Upper lobe of left lung (tissue), 6 donors: Measurements from ENCODE around the gene SIL1. TPM values are rescaled to one million over a fixed set of nuclear protein-coding genes. Genes with fewer than 3 reads are reported as not detected.

Experiments used
- ATAC-seq, 2 donors: fragments of 200-7000 bp; cut with Tn5 transposase; one replicate each; pipeline ENCODE4 v1.9.1; 2022; ENCODE audit warnings: mild to moderate bottlenecking in 2 of 2, moderate library complexity in 2 of 2; ENCODE audit not compliant: low FRiP score in 2 of 2
- DNase-seq, 2 donors: peaks; one replicate each; pipeline ENCODE4 v3.0.0-alpha.2; 2019 to 2020
- H3K27ac ChIP-seq, 4 donors: fragments of 200-600 bp; sonication (generic); one replicate each; pipeline ENCODE4 v1.5.1; 2016 to 2019
- H3K27me3 ChIP-seq, 4 donors: fragments of 200-600 bp; sonication (generic); one replicate each; pipeline ENCODE4 v1.5.1; 2017 to 2019
- H3K36me3 ChIP-seq, 4 donors: fragments of 200-600 bp; sonication (generic); one replicate each; pipeline ENCODE4 v1.5.1; 2016 to 2019
- H3K4me1 ChIP-seq, 4 donors: fragments of 200-600 bp; sonication (generic); one replicate each; pipeline ENCODE4 v1.5.1; 2018 to 2019
- H3K4me3 ChIP-seq, 4 donors: fragments of 200-600 bp; sonication (generic); one replicate each; pipeline ENCODE4 v1.5.1; 2017 to 2019; ENCODE audit warnings: mild to moderate bottlenecking in 2 of 4, moderate library complexity in 1 of 4
- H3K9me3 ChIP-seq, 4 donors: fragments of 200-600 bp; sonication (generic); one replicate each; pipeline ENCODE4 v1.5.1; 2018 to 2019
- CTCF ChIP-seq, 6 experiments: fragments of 450-650 bp in 4 of 6; fragments of 200-600 bp in 2 of 6; sonication (generic) in 2 of 6; IDR thresholded peaks; one replicate each; pipeline ENCODE4 v1.5.1; 2016 to 2019; ENCODE audit warnings: antibody characterized with exemption in 6 of 6
- EP300 ChIP-seq, 4 donors: sonication (generic); formaldehyde crosslinking; IDR thresholded peaks; one replicate each; pipeline ENCODE4 v1.5.1; 2017; ENCODE audit warnings: antibody characterized with exemption in 4 of 4, control low read depth in 2 of 4
- POLR2A ChIP-seq, 4 donors: fragments of 450-650 bp; IDR thresholded peaks; one replicate each; pipeline ENCODE4 v1.5.1; 2016 to 2017; ENCODE audit warnings: antibody characterized with exemption in 4 of 4, mild to moderate bottlenecking in 2 of 4
- POLR2AphosphoS5 ChIP-seq, 2 donors: sonication (generic); formaldehyde crosslinking; IDR thresholded peaks; one replicate each; pipeline ENCODE4 v1.5.1; 2017; ENCODE audit warnings: antibody characterized with exemption in 2 of 2
- WGBS, 2 donors: methylation state at CpG; one replicate each; pipeline ENCODE4 v1.1.5; 2017 to 2018; 5-methylcytosine and 5-hydroxymethylcytosine counted together
- total RNA-seq, 6 donors: library from RNA; depleted of rRNA in 4 of 6; stranded (reverse); fragments of >200 nt in 4 of 6; gene quantifications; one replicate each; pipeline versions ENCODE4 v1.1.0 to v1.2.1, GENCODE V29; 2016 to 2021
- donor health status: DM: no; HTN: no; CAD: no; lungs with moderate emphysema.
- donor health status: DM: no; HTN: yes; CAD: no; lungs with severe emphysema.

The SIL1 gene
- total RNA-seq, 6 donors from 2014 or later, result 30.2 to 83.8 (median 51.2) TPM

- WGBS, 2 donors, result 78 to 91% methylated on average over 1 to 6 of the region's 6 CpGs
- H3K4me3 ChIP-seq, result no peak overlapping the region
- peaks cover 0 to 3% (median 0%) of the 10 kb centered on the region in 4 donors for H3K4me1 ChIP-seq
- no peaks in the 10 kb centered on the region for H3K36me3 ChIP-seq
- H3K9me3 ChIP-seq, result no peaks in the 10 kb centered on the region
- peak in 1 of 2 donors; percentile 38 for ATAC-seq
- TF ChIP-seq CTCF (IDR thresholded peaks at IDR 0.05) (no peak), EP300 (IDR thresholded peaks at IDR 0.05) (no peak), POLR2A (IDR thresholded peaks at IDR 0.05) (no peak), POLR2AphosphoS5 (IDR thresholded peaks at IDR 0.05) (no peak)
- DNase-seq, result no peak
- H3K27me3 ChIP-seq, result no peaks in the 10 kb centered on the region
- no peak overlapping the region for H3K27ac ChIP-seq
These were observed 212.5 kb downstream of the SIL1 start for GRCh38 chr5:138985683-138986082.

- no peak overlapping the region for H3K4me3 ChIP-seq
- 70 to 74% methylated on average over 4 of the region's 4 CpGs for WGBS, 2 donors
- H3K27me3 ChIP-seq, result no peaks in the 10 kb centered on the region
- H3K4me1 ChIP-seq, result peaks cover 0 to 3% (median 0%) of the 10 kb centered on the region in 4 donors
- DNase-seq (no peak), ATAC-seq (no peak)
- H3K36me3 ChIP-seq, result no peaks in the 10 kb centered on the region
- no peaks in the 10 kb centered on the region for H3K9me3 ChIP-seq
- TF ChIP-seq POLR2A (IDR thresholded peaks at IDR 0.05) (no peak), POLR2AphosphoS5 (IDR thresholded peaks at IDR 0.05) (no peak), CTCF (IDR thresholded peaks at IDR 0.05) (no peak), EP300 (IDR thresholded peaks at IDR 0.05) (no peak)
- H3K27ac ChIP-seq, result no peak overlapping the region
These were observed 212.9 kb downstream of the SIL1 start for GRCh38 chr5:138985256-138985655.

- no peak for ATAC-seq
- H3K4me1 ChIP-seq, result peaks cover 0 to 3% (median 0%) of the 10 kb centered on the region in 4 donors
- DNase-seq, result no peak
- no peak for TF ChIP-seq EP300 (IDR thresholded peaks at IDR 0.05)
- no peak for TF ChIP-seq CTCF (IDR thresholded peaks at IDR 0.05)
- no peak for TF ChIP-seq POLR2AphosphoS5 (IDR thresholded peaks at IDR 0.05)
- no peak for TF ChIP-seq POLR2A (IDR thresholded peaks at IDR 0.05)
- no peaks in the 10 kb centered on the region for H3K9me3 ChIP-seq
- H3K4me3 ChIP-seq, result no peak overlapping the region
- WGBS, 2 donors, result 87 to 92% methylated on average over 2 of the region's 2 CpGs
- no peaks in the 10 kb centered on the region for H3K27me3 ChIP-seq
- H3K27ac ChIP-seq, result no peak overlapping the region
- no peaks in the 10 kb centered on the region for H3K36me3 ChIP-seq
These were observed 214.2 kb downstream of the SIL1 start for GRCh38 chr5:138983984-138984383.

GRCh38 chr5:138981586-138981985 lies 216.6 kb downstream of the SIL1 start:
- H3K27ac ChIP-seq, result no peak overlapping the region
- no peak for TF ChIP-seq POLR2AphosphoS5 (IDR thresholded peaks at IDR 0.05)
- no peak for TF ChIP-seq CTCF (IDR thresholded peaks at IDR 0.05)
- TF ChIP-seq EP300 (IDR thresholded peaks at IDR 0.05), result no peak
- TF ChIP-seq POLR2A (IDR thresholded peaks at IDR 0.05), result no peak
- no peaks in the 10 kb centered on the region for H3K36me3 ChIP-seq
- no peaks in the 10 kb centered on the region for H3K27me3 ChIP-seq
- H3K4me1 ChIP-seq, result peaks cover 0 to 3% (median 0%) of the 10 kb centered on the region in 4 donors
- H3K4me3 ChIP-seq, result no peak overlapping the region
- no peak for DNase-seq
- 79 to 83% methylated on average over 7 of the region's 7 CpGs for WGBS, 2 donors
- H3K9me3 ChIP-seq, result no peaks in the 10 kb centered on the region
- peak in 1 of 2 donors; percentile 23 for ATAC-seq

- Histone ChIP-seq H3K9me3 (no peaks in the 10 kb centered on the region), H3K4me3 (no peak overlapping the region), H3K36me3 (no peaks in the 10 kb centered on the region), H3K27ac (no peak overlapping the region), H3K4me1 (peaks cover 0 to 3% (median 0%) of the 10 kb centered on the region in 4 donors), H3K27me3 (no peaks in the 10 kb centered on the region)
- ATAC-seq, result no peak
- TF ChIP-seq POLR2AphosphoS5 (IDR thresholded peaks at IDR 0.05) (no peak), POLR2A (IDR thresholded peaks at IDR 0.05) (no peak), CTCF (IDR thresholded peaks at IDR 0.05) (no peak), EP300 (IDR thresholded peaks at IDR 0.05) (no peak)
- 88 to 100% methylated on average over 3 of the region's 3 CpGs for WGBS, 2 donors
- no peak for DNase-seq
These were observed 217.0 kb downstream of the SIL1 start for GRCh38 chr5:138981131-138981530.
